UCSD-AML1 (cell line): Measurements from ENCODE around the gene SLC5A10.
"Not testable (repeated sequence)": the region's sequence is repeated elsewhere in the genome, so short reads cannot be mapped to it uniquely, and the experiment has no call there.

Experiments used
- DNase-seq: peaks from one replicate; lab custom pipeline; 2025; ENCODE audit not compliant: unreplicated experiment; lab: John Stamatoyannopoulos, UW

Gene SLC5A10

DNA sequence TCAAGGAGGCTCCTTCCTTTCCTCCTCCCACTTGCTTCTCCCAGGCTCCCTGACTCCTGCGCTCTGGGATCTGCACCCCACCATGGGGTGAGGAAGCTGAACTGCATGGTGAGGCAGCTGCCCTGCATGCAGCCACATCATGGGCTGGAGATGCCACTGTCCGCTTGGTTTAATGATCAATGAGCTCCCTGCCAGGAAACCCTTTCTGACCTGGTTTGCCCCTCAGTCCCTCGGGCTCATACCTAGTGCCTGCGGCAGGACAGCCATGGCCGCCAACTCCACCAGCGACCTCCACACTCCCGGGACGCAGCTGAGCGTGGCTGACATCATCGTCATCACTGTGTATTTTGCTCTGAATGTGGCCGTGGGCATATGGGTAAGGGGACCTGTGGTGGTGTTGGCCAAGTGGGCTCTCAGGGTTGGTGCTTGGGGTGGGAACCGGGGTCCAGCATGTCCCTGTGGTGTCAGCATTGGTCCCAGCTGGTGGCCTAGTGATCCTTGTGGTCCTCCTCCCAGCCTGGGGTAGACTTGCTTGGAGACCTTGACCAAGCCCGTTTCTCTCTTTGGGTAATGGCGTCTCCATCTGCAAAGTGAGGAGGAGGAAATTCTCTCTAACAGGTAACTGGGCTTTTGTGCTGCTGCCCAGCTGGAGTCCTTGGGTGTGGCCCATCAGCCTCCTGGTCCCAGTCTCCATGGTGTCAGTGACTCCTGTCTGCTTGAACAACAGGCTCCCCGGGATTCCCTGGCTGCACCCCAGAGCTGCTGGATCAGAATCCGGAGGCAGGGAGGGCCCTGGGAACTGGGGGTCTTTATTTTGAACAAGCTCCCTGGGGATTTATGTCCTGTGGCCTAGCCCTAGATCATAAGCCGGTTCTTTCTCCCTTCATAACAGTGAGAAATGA, at the start of gene SLC5A10:
SLC5A10 (plus strand) TSS at position 225 of the 902 bp plus-strand sequence; CDS start at position 266, 41 bp downstream.
- no peak for DNase-seq

DNA sequence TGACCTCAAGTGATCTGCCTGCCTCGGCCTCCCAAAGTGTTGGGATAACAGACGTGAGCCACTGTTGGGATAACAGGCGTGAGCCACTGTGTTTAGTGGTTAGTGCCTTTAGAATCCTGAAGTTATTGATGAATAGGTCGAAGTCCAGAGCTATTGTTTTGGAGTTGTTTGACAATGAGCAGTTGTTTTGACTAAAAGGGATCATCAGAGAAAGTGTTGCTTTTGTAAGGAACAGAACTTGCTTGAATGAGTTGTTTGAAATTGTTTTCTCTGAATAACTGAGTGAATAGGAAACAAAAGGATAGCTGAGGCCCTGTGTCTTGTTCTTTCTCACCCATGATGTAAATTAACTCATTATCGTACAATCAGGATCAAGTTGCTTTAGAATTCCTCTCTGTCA, 47.5 kb upstream of the SLC5A10 start:
- DNase-seq: no peak

DNA sequence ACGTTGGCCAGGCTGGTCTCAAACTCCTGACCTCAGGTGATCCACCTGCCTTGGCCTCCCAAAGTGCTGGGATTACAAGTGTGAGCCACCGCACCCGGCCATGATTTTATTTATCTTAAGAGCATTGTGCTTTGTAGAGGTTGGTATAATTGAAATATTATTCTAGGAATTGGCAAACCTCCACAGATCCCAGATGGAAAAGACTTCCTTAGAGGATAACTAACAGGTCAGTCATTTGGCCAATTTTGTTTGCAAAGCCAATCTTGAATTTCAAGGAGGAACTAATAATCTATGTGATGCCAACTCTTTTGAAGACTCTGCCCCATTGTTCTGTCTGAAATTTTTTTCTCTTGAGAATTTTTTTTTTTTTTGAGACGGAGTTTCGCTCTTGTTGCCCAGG, 46.7 kb upstream of the SLC5A10 start:
- no peak for DNase-seq

DNA sequence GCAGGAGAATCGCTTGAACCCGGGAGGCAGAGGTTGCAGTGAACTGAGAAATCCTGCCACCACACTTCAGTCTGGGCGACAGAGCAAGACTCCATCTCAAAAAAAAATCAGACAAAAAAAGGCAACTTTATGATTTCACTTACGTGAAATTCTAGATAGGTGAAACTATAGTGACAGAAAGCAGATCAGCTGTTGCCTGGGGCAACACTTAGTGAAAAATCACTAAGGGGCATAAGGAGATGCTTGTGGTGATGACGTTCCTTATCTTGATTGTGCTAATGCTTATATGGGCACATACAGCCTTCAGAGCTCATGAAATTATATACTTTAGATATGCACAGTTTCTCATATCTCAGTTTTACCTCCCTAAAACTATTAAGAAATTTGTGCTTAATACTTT, 41.6 kb upstream of the SLC5A10 start:
- no peak for DNase-seq

DNA sequence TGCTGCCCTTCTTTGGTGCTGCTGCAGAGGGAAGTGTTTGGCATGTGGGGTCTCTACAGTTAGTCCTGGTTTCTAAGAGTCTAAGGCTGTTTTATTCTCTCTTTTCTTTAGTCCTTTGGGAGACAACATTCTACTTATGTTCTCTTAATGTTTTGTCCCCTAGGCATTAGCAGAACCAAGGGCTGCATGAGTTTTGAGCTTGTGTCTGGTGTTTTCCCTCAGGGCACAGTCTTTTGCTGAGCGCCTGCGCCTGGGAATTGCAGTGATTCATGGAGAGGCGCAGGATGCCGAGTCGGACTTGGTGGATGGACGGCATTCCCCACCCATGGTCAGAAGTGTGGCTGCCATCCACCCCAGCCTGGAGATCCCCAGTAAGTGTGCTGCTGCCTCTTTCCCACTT, 41.1 kb upstream of the SLC5A10 start:
- no peak for DNase-seq

DNA sequence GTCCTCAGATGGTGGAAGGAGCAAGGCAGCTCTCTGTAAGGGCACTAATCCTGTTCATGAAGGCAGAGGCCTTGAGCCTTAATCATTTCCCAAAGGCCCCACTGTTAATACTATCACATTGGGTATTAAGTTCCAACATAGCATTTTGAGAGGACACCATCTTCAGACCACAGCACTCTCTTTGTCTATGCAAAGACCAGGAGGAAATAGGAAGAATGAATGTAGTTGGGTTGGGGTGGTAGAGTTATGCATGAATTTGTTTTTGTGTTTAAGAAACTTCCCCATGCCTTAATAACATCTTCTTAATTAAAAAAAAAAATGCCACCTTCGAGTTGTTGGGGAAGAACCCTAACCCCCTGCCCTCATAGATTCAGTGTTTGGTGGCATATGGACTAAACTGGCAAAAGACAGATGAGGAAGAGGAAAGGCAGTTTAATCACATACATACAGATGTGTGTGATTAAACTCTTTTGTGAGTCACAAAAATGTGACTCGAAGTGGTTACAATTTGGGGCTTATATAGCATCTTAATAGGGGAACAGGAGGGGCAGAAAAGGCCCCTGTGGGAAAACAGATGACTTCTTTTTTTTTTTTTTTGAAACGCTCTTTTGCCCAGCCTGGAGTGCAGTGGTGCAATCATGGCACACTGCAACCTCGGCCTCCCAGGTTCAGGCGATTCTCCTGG, 35.0 kb upstream of the SLC5A10 start:
- no peak for DNase-seq

DNA sequence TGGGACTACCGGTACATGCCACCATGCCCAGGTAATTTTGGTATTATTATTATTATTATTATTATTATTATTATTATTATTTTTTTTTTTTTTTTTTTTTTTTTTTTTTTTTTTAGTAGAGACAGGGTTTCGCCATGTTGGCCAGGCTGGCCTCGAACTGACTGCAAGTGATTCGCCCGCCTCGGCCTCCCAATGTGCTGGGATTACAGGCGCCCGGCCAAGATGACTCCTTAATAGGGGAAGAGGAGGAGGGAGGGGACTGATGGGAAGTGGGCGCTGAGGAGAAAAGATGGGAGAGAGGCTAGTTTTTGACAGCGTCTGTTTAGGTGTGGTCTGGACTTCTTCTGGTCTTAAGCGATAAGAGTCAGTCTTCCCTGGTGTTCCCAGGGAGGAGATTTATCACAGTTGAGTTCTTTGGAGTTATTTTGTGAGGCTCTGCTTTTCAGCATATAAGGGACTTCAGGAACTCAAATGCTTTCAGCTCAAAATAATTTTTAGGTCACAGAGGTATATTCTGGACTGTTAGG, 34.4 kb upstream of the SLC5A10 start:
- DNase-seq: no peak

DNA sequence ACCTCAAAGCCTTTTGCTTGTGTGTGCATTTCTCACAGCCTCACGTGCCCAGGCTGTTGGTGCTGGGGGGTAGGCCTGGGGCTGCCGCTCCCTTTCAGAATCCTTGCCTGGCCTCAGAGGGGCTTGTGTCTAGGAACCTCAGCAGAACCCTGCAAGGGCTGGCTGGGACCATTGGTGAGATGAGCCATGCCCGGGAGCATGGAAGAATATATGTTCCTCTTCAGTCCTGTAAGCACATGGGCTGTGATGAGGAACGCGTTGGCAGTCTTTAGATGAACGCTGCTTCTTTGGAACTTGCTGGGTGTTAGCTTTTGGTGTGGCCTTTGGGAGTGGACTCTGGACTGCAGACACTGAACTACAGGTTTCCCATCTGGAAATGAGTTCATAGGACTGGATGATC, 32.0 kb upstream of the SLC5A10 start:
- DNase-seq: no peak

DNA sequence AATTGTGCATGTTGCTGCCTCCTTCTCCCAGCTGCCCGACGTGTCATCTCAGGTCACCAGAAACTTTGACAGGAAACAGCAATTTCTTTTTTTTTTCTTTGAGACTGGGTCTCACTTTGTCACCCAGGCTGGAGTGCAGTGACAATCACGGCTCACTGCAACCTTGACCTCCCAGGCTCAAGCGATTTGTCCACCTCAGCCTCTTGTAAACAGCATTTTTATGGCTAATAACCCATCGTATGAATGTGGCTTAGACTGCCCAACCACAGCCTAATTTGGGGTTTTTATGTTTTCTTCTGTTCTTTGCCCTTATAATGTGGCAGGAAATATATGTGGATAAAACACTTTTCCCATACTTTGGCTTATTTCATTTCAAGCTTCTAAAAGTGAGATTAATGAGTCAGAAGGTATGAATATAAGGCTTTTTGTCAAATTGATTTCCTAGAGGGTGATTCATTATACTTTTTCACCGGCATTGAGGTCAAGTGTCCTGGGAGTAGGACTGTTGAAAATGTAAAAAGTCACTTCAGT, 31.0 kb upstream of the SLC5A10 start:
- DNase-seq: no peak

DNA sequence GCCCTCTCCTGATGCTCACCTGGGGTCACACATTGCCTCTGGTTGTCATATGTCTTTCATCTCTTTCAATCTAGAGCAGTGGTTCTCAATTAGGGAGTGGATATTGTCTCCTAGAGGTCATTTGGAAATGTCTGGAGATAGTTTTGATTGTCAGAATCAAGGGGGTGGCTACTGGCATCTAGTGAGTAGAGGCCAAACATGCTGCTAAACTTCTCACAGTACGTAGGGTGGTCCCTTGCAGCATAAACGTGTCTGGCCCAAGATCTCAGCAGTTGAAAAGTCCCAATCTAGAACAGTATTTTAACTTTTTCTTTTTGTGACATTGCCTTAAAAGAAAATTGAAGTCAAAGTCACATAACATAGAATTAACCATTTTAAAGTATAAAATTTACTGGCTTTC, 30.5 kb upstream of the SLC5A10 start:
- DNase-seq: no peak

DNA sequence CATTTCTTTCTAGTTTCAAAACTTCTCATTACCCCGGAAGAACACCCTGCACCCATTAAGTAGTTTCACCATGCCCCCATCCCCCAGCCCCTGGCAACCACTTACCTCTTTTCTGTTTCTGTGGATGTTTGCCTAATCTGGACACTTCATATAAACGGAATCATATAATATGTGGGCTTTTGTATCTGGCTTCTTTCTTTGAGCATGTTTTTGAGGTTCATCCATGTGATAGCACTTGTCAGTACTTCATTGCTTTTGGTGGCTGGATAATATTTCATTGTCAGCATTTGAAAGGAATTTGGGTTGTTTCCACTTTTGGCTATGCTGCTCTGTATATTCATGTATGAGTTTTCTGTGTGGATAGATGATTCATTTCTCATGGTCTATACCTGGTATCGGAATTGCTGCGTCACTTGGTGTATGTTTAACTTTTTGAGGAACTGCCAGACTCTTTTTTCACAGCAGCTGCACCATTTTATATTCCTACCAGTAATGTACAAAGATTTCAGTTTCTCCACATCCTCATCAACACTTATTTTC, 30.0 kb upstream of the SLC5A10 start:
- no peak for DNase-seq

DNA sequence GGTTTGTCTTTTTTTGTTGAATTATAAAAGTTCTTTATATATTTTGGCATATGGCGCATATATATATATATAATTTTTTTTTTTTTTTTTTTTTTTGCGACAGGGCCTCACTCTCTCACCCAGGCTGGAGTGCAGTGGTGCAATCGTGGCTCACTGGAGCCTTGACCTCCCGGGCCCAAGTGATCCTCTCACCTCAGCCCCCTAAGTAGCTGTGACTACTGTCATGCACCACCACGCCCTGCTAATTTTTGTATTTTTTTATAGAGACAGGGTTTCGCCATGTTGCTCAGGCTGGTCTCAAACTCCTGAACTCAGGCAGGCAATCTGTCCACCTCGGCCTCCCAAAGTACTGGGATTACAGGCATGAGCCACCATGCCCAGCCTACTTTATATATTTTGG, 29.4 kb upstream of the SLC5A10 start:
- not testable (repeated sequence) for DNase-seq

DNA sequence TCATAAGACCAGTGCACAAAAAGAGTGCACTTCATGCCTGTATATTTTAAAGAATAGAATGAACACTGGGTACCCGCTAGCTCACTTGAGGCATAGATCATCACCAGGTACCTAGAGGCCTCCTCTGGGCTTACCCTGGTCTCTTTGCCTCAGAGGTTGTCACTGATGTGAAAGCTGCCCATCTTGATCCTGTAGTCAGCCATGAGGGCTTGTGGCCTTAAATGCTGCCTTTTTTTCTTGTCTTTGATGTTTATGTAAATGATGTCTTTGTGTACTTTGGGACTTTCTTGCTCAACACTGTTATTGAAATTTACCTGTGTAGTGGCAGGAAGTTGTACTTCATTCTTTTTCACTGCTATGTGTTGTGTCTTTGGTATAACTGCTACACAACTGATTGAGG, 26.8 kb upstream of the SLC5A10 start:
- no peak for DNase-seq

DNA sequence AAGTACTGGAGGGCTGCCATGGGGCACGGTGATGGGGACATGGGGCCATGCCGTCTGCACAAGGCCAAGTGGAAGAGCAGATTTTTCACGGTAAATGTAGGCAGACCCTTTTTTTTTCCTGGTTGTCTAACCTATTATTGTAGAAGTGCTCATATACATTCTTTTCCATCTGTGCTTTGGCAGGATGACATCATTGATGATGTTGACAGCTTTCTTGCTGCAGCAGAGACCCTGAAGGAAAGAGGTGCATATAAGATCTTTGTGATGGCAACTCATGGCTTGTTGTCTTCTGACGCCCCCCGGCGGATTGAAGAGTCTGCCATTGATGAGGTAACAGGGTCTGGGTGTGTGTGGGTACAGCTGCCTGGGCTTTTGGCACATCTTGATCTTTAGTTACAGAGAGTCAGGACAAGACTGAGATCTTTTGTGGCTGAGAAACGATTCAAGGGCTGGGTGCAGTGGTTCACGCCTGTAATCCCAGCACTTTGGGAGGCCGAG, 23.3 kb upstream of the SLC5A10 start:
- no peak for DNase-seq

DNA sequence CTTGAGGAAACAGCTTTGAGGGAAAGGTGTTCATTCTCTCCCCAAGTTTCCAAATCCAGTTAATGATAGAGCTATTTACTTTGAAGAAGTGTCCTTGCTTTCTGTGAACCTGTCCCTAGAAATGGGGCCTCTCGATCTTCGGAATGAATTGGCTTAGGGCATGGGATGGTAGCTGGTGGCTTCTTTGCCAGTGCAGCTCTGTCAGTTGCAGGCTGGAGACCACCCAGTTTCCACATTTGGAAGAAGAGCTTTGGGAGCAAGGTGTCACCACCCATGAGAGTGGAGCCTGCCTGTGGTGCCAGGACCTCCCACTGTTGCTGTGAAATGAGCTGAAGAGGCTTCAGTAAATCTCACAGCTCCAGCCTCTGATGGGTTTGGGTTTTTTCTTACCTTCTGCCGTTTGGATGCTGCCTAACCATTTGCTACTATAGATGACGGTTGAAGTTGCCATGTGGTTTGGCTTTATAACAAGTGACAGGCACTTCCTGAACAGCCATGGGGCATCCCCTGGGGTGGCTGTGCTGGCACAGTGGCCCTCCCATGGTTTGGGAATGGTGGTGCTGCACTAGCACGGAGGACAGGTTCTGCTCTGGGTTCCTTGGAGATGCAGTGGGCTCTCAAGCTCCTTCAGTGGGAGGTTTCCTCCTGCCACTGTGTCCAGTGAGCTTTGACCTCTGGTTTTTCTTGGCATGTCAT, 19.5 kb upstream of the SLC5A10 start:
- DNase-seq: no peak

DNA sequence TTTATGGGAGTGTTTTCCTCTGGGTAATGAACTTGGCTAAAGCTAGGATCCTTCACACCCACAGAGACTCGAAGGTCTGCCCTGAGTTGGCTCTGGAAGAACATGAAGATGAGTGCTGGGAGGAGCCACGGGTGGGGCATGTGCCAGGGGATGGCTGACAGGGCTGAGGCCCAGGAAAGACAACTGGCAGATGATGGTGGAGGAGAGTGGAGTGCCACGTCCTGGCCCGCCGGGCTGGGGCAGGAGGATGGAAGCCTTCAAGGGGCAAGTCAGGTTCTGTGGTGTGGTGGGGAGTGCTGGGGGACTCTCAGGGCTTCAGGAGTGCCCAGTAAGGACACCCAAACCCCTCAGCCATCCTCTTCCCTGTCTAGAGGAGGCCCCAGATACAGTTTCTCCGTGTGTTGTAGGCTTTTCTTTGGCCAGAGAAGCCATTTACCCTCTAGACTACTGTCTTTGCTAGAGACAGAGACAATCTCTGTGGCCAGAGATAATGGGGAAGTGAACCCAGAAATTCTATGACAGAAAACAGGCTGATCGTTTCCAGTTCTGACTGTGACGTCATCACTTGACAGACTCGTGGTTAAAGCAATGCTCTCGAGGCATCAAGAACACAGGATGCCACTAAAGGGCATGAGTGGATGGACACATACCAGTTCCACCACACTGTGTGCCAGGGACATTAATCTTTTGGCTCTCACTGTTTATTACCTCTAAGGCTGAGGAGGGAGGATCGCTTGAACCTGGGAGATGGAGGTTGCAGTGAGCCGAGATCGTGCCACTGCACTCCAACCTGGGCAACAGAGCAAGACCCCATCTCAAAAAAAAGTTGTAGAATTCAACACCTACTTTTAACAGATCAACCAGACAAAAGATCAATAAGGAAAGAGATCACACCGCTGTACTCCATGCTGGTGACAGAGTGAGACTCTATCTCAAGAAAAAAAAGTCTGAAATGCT, 18.6 kb upstream of the SLC5A10 start:
- no peak for DNase-seq

DNA sequence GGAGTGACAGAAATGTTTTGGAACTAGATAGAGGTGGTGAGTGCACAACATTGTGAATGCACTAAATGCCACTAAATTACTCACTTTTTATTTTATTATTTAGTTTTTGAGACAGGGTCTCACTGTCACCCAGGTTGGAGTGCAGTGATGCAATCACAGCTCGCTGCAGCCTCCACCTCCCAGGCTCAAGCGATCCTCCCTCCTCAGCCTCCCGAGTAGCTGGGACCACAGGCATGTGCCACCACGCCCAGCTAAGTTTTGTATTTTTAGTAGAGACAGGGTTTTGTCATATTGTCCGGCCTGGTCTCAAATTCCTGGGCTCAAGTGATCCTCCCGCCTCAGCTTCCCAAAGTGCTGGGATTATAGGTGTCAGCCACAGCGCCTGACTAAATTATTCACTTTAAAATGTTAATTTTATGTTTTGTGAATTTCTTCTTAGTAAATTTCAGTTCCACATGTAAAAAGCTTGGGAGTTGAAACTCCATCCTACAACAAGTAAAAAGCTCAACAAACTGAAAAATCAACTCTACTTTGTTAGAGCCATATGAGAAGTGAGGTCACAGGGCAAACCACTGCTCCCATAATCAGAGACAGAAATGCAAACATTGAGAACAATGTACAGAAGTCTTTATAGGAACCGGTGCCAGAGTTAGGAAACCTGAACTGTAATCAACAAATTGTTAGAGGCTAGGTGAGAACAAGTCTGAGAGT, 13.8 kb upstream of the SLC5A10 start:
- DNase-seq: no peak

DNA sequence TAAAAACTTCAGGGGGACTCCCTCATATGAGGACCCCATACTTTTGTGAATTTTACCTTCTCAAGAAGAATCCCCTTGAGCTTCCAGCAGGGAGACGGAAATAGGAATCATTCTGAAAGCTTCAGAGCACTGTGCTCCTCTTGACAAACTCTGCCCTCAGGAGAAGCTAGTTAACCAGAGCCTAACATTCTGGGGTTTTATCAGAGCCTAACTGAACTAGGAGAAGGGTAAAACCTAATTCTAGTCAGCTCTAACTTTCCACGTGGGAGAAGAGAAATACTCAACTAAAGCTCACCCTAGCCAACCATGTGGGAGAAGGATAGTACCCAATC, 13.3 kb upstream of the SLC5A10 start:
- no peak for DNase-seq

DNA sequence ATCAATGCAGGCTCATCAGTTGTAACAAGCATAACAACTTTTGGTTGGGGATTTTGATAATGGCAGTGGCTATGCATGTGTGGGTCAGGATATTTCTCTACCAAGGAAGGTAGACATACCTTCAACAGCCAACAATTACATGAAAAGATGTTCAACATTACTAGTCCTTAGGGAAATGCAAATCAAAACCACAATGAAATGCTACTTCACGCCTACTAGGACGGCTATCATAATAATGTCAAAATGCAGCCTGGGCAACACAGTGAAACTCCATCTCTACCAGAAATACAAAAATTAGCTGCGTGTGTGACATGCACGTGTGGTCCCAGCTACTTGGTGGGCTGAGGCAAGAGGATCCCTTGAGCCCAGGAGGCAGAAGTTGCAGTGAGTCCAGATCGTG, 7.3 kb upstream of the SLC5A10 start:
- no peak for DNase-seq
